ENCODE results near the gene TEX14.

TEX14 gene

GRCh38 chr17:58575511-58575910 is 116.3 kb downstream of the TEX14 start:
- Histone ChIP-seq H3K27ac (no peak overlapping the region), H3K4me3 (ENCODE audit: low read depth, low read length) (no peak overlapping the region), H3K27me3 (replicated peaks) (no peaks in the 10 kb centered on the region), H3K36me3 (replicated peaks) (no peaks in the 10 kb centered on the region)
- DNase-seq: peak; percentile 66
- in situ Hi-C loops (cut with HindIII; ENCODE audit: low pct_ligation_motif_present, low sequenced_read_pairs): no loop called here
- TF ChIP-seq CTCF (IDR thresholded peaks at IDR 0.05; ENCODE audit: low read depth, low read length, missing control alignments): no peak

- Histone ChIP-seq H3K27me3 (replicated peaks) (no peaks in the 10 kb centered on the region), H3K27ac (no peak overlapping the region), H3K4me3 (ENCODE audit: low read depth, low read length) (no peak overlapping the region), H3K36me3 (replicated peaks) (no peaks in the 10 kb centered on the region)
- in situ Hi-C loops (cut with HindIII; ENCODE audit: low pct_ligation_motif_present, low sequenced_read_pairs): no loop called here
- no peak for DNase-seq
- no peak for TF ChIP-seq CTCF (IDR thresholded peaks at IDR 0.05; ENCODE audit: low read depth, low read length, missing control alignments)
These were observed 117.8 kb downstream of the TEX14 start for GRCh38 chr17:58574025-58574424.

GRCh38 chr17:58572846-58573245 is 119.0 kb downstream of the TEX14 start:
- no peaks in the 10 kb centered on the region for H3K27me3 ChIP-seq (replicated peaks)
- H3K36me3 ChIP-seq (replicated peaks): no peaks in the 10 kb centered on the region
- H3K27ac ChIP-seq: no peak overlapping the region
- H3K4me3 ChIP-seq (ENCODE audit: low read depth, low read length): no peak overlapping the region
- DNase-seq: no peak
- in situ Hi-C loops (cut with HindIII; ENCODE audit: low pct_ligation_motif_present, low sequenced_read_pairs): no loop called here
- TF ChIP-seq CTCF (IDR thresholded peaks at IDR 0.05; ENCODE audit: low read depth, low read length, missing control alignments): no peak

GRCh38 chr17:58570758-58571157 is 121.1 kb downstream of the TEX14 start:
- H3K4me3 ChIP-seq (ENCODE audit: low read depth, low read length): no peak overlapping the region
- no peaks in the 10 kb centered on the region for H3K36me3 ChIP-seq (replicated peaks)
- H3K27ac ChIP-seq: no peak overlapping the region
- H3K27me3 ChIP-seq (replicated peaks): no peaks in the 10 kb centered on the region
- no peak for TF ChIP-seq CTCF (IDR thresholded peaks at IDR 0.05; ENCODE audit: low read depth, low read length, missing control alignments)
- in situ Hi-C loops (cut with HindIII; ENCODE audit: low pct_ligation_motif_present, low sequenced_read_pairs): no loop called here
- no peak for DNase-seq

- no peak for DNase-seq
- Histone ChIP-seq H3K36me3 (replicated peaks) (no peaks in the 10 kb centered on the region), H3K4me3 (ENCODE audit: low read depth, low read length) (no peak overlapping the region), H3K27ac (no peak overlapping the region), H3K27me3 (replicated peaks) (no peaks in the 10 kb centered on the region)
- no peak for TF ChIP-seq CTCF (IDR thresholded peaks at IDR 0.05; ENCODE audit: low read depth, low read length, missing control alignments)
- in situ Hi-C loops (cut with HindIII; ENCODE audit: low pct_ligation_motif_present, low sequenced_read_pairs): no loop called here
These were observed 122.6 kb downstream of the TEX14 start for GRCh38 chr17:58569196-58569595.

- in situ Hi-C loops (cut with HindIII; ENCODE audit: low pct_ligation_motif_present, low sequenced_read_pairs): no loop called here
- DNase-seq: no peak
- Histone ChIP-seq H3K36me3 (replicated peaks) (no peaks in the 10 kb centered on the region), H3K4me3 (ENCODE audit: low read depth, low read length) (no peak overlapping the region), H3K27ac (no peak overlapping the region), H3K27me3 (replicated peaks) (no peaks in the 10 kb centered on the region)
- TF ChIP-seq CTCF (IDR thresholded peaks at IDR 0.05; ENCODE audit: low read depth, low read length, missing control alignments): no peak
These were observed 123.6 kb downstream of the TEX14 start for GRCh38 chr17:58568044-58568799.

Measured in brain microvascular endothelial cell (primary cell).